Astrocyte (in vitro differentiated cells and primary cell): ENCODE data around the gene SCT.

ENCODE experiments used
- EZH2 ChIP-seq: IDR thresholded peaks from 2 replicates; pipeline ENCODE4 v1.6.1; 2012; ENCODE audit warnings: mild to moderate bottlenecking, low read length, inconsistent platforms; ENCODE audit not compliant: insufficient read depth
- TF ChIP-seq, protein P1 (sequence below): IDR thresholded peaks from 2 replicates; pipeline ENCODE4 v1.5.1; 2011; ENCODE audit warnings: low read depth, mild to moderate bottlenecking, inconsistent platforms, low read length, moderate library complexity; ENCODE audit not compliant: insufficient read depth

DNA sequence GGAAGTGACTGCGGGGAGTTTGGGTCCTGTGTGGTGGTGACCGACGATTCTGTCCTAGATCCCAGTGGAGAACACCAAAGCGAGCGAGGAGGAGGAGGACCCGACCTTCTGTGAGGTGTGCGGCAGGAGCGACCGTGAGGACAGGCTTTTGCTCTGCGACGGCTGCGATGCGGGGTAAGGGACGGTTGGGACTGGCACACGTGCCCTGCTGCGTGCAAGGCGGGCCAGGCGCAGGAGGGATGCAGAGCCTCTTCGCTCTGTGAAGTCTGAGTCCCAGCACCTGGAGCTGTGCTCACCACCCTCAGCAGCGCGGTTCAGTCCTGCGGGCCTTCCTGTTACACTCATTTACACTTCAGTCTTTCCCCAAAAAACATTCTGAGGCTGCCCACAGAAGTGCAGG is 34.5 kb downstream of the SCT start:
- TF ChIP-seq, protein P1, sequence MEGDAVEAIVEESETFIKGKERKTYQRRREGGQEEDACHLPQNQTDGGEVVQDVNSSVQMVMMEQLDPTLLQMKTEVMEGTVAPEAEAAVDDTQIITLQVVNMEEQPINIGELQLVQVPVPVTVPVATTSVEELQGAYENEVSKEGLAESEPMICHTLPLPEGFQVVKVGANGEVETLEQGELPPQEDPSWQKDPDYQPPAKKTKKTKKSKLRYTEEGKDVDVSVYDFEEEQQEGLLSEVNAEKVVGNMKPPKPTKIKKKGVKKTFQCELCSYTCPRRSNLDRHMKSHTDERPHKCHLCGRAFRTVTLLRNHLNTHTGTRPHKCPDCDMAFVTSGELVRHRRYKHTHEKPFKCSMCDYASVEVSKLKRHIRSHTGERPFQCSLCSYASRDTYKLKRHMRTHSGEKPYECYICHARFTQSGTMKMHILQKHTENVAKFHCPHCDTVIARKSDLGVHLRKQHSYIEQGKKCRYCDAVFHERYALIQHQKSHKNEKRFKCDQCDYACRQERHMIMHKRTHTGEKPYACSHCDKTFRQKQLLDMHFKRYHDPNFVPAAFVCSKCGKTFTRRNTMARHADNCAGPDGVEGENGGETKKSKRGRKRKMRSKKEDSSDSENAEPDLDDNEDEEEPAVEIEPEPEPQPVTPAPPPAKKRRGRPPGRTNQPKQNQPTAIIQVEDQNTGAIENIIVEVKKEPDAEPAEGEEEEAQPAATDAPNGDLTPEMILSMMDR = no peak
- TF ChIP-seq EZH2 = no peak
